Erythroblast (primary cell): ENCODE data around the gene KRT12.

Source experiments
- GATA1 ChIP-seq: IDR thresholded peaks from 2 replicates; pipeline ENCODE4 v1.6.1; 2011; ENCODE audit warnings: low read depth, mild to moderate bottlenecking, control low read depth, low read length, moderate library complexity
- POLR2A ChIP-seq: IDR thresholded peaks from 2 replicates; pipeline ENCODE4 v1.6.1; 2011; ENCODE audit warnings: mild to moderate bottlenecking, low read length

DNA sequence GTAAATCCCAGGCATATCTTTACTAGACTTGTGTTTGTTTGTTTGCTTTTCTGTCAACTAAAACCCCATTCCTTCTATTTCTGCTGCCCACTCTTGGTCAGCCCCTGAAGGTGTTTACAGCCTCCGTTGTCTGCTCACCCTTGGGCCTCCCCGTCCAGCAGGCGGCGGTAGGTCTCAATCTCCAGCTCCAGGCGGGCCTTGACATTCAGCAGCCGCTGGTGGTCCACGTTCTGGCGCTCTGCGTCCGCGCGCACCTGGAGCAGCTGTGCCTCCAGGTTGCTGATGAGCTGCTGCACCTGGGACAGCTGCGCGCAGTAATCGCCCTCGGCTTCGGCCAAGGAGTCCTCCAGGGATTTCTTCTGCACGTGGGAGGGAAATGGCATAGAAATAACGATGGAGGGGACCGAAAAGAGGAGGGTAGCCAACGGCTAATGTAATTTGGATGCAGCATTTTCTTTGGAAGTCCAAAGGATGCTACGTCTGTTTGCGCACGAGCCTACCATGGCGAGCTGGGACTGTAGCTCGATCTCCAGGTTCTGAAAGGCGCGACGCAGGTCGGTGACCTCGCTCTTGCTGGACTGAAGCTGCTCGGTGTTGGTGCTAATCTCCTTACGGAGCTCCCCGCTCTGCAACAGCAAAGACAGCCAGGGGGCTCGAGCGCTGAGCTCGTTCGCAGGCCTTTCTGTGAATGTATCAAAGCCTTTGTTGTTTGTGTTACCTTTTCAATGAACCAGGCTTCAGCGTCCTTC, 3.9 kb downstream of the KRT12 start:
- TF ChIP-seq POLR2A (no peak), GATA1 (no peak)
